HG03342 (cell line): ENCODE data around the gene ZFP36.
"Not testable (repeated sequence)": the region's sequence is repeated elsewhere in the genome, so short reads cannot be mapped to it uniquely, and the experiment has no call there.

ENCODE experiments used
- ATAC-seq: cut with Tn5 transposase; IDR thresholded peaks from one replicate; pipeline ENCODE4 v1.9.1; 2021; ENCODE audit warnings: mild to moderate bottlenecking, moderate library complexity; ENCODE audit not compliant: unreplicated experiment

ZFP36 gene, protein sequence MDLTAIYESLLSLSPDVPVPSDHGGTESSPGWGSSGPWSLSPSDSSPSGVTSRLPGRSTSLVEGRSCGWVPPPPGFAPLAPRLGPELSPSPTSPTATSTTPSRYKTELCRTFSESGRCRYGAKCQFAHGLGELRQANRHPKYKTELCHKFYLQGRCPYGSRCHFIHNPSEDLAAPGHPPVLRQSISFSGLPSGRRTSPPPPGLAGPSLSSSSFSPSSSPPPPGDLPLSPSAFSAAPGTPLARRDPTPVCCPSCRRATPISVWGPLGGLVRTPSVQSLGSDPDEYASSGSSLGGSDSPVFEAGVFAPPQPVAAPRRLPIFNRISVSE

DNA sequence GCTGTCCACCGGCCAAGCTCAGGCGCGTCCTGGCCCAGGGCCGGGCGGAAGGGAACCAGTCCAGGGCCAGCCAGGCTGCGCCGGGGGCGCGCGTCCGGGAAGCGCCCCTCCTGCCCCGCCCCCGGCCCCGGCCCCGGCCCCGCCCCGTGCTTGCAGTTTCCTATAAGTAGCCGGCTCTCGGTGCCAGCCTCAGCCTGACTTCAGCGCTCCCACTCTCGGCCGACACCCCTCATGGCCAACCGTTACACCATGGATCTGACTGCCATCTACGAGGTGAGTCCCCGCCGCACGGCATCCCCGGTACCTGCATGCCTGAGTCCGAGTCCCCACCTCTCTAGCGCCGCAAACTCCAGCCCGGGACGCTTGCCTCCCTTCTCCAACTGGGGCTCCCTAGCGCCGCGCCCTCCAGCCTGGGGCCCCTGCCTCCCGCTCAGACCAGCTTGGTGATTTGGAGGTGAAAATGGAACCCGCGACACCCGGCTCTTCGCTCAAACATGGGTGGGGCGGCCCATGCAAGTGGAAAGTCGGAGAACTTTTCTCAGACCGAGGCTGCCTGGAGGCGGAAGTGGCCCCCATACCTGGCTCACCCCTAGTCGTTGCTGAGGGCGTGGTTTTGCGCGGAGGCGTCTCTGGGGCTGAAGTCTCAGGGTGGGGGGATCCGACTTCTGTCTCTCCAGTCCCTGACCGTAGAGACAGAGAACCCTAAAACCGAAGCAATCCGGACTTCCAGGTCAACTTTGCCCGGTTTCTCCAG, at the start of gene ZFP36:
TSS of gene ZFP36 (plus strand) at position 192 of the 754 bp plus-strand sequence. CDS start at position 250, 58 bp downstream.
- ATAC-seq = no peak

- ATAC-seq = no peak
Measured at GRCh38 chr19:39359026-39359425, 47.6 kb upstream of the ZFP36 start.

DNA sequence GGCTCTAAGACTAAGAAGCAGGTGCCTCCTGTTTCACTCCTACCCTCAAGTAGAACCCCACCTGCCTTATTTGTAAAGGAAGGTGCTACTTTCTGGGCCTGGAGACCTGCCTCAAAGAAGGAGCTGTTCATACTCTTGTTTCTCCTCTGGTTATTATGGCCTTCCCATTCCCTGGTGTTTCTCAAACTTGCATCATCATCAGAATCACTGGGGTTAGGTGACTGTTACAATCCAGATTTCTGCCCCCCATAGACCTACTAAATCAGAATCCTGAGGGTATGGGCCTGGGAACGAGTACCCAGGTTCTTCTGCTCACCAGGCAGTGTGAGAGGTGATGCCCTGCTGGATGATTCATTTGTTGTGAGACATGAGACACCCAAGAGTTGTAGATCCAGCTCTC, 46.0 kb upstream of the ZFP36 start:
- no peak for ATAC-seq

GRCh38 chr19:39362682-39363657, 43.7 kb upstream of the ZFP36 start:
- ATAC-seq = no peak

- no peak for ATAC-seq
Measured at GRCh38 chr19:39363901-39364457, 42.7 kb upstream of the ZFP36 start.

GRCh38 chr19:39365531-39365930, 41.1 kb upstream of the ZFP36 start:
- no peak for ATAC-seq

DNA sequence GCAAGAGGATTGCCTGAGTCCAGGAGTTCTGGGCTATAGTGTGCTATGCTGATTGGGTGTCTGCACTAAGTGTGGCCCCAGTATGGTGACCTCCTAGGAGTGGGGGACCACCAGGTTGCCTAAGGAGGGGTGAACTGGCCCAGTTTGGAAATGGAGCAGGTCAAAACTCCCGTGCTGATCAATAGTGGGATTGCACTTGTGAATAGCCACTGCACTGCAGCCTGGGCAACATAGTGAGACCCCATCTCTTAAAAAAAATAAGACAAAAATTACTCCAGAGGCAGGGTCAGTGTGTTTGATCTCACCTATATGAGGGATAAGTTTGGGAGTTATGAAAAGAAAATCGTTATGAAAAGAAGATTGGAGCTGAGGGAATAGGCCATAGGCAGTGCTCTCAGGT, 37.4 kb upstream of the ZFP36 start:
- no peak for ATAC-seq

DNA sequence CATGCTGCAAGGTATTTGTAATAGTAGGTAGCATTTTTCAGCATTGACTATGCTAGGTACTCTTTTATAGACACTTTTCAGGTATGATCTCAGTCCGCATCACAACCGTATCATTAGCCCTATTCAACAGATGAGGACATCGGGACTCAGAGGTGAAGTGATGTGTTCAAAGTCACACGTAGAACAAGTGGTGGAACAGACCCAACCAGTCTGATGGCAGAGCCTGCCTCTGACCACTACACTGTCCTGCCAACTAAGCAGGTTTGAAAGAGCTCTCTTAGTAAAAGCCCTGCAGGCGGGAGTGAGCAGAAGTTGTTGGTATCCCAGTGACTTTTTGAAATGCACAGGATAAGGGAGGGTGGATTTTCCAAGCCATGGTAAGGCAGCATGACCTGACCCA, 35.9 kb upstream of the ZFP36 start:
- no peak for ATAC-seq

- no peak for ATAC-seq
Measured at GRCh38 chr19:39372047-39372802, 34.4 kb upstream of the ZFP36 start.

DNA sequence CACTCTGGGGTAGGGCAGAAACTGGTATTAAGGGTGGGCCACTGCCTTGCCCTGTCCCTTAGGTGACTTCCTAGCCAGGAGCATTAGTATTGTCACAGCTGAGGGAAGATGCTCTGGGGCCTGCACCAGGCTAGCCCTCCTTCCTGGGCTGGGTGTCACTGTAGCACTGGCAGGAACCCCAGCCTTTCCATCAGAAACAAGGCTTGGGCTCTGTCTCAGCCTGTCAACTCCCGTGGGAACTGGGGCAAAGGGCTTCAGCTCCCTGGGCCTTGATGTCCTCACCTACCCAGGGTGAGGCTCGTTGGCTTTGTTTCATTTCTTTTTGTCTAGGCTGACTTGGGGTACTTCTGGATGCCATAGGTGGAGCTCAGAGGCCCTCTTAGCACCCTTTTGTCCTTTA, 33.7 kb upstream of the ZFP36 start:
- no peak for ATAC-seq

GRCh38 chr19:39375929-39376328, 30.7 kb upstream of the ZFP36 start:
- ATAC-seq = no peak

GRCh38 chr19:39377373-39378362, 29.0 kb upstream of the ZFP36 start:
- ATAC-seq = no peak

- not testable (repeated sequence) for ATAC-seq
Measured at GRCh38 chr19:39379366-39379765, 27.3 kb upstream of the ZFP36 start.

DNA sequence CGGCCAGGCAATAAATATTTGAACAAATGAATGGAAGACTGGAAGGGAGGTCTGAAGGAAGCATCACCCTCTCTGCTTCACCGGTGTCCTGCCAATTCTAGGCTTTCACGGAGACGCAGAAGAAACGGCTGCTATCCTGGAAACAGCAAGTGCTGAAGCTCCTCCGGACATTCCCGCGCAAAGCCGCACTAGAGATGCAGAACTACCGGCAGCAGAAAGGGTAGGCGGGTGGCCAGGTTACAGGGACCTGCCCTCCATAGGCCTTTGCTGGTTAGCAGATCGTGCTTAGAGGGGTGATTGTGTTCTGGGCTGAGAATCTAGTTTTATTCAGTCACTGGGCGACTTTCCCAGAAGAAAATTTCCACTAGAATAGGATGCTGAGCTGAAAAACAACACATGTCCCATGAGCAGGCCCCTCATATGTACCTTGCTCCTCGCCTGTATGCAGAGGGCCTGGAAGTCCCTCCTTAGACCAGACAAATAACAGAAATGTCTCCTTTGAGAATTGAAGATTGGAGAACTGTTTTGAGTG, 26.7 kb upstream of the ZFP36 start:
- no peak for ATAC-seq

- no peak for ATAC-seq
Measured at GRCh38 chr19:39380521-39381502, 25.8 kb upstream of the ZFP36 start.

DNA sequence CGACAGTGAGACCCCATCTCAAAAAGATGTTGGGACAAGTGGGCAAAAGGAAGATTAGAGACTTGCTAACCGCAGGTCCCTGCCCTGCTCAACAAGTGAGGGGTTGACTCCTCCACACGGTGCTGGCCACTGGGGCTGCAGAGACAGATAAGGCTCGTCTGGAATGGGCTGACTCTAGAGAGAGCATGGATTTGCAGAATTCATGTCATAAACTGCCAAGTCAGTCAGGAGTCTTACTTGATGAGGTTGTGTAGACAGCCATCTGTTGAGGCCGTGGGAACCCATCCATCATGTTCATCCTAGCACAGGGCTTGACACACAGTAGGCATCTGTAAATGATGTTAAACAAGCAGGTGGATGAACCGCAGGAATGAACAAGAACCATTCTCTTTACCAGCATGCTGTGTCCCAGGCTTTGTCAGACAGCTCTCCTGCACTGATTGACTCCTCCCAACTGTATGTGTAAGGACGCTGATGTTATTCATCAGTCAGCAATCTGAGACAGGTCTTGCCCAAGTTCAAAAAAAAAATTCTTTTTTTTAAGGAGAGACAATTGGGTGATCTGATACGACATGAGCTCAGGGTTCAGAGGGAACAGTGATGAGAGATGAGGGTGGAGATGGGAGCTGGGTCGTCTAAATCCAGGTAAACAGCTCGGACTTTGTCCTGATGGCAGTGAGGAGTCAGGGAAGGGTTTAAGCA, 24.6 kb upstream of the ZFP36 start:
- no peak for ATAC-seq
